ENCODE measurements around the gene RALGDS. TPM values are rescaled to one million over a fixed set of nuclear protein-coding genes. Genes with fewer than 3 reads are reported as not detected.

The RALGDS gene
- total RNA-seq, 1 donor from 2014 or later, result 449 TPM

- DNase-seq, result no peak
- Mint-ChIP-seq H3K36me3 (ENCODE audit: unreplicated experiment) (peaks cover 7% of the 10 kb centered on the region), H3K9me3 (ENCODE audit: unreplicated experiment) (peaks cover 5% of the 10 kb centered on the region), H3K27me3 (ENCODE audit: unreplicated experiment) (peaks cover 7% of the 10 kb centered on the region), H3K4me1 (ENCODE audit: low read depth, unreplicated experiment) (no peaks in the 10 kb centered on the region), H3K27ac (ENCODE audit: unreplicated experiment) (no peak overlapping the region), H3K4me3 (ENCODE audit: unreplicated experiment) (no peak overlapping the region)
- no peak for TF ChIP-seq CTCF (IDR thresholded peaks at IDR 0.05; ENCODE audit: partially characterized antibody, unreplicated experiment)
These were observed 69.6 kb downstream of the RALGDS start for GRCh38 chr9:133051281-133051900.

- H3K9me3 Mint-ChIP-seq (ENCODE audit: unreplicated experiment), result peaks cover 5% of the 10 kb centered on the region
- TF ChIP-seq CTCF (IDR thresholded peaks at IDR 0.05; ENCODE audit: partially characterized antibody, unreplicated experiment), result no peak
- no peak overlapping the region for H3K27ac Mint-ChIP-seq (ENCODE audit: unreplicated experiment)
- no peaks in the 10 kb centered on the region for H3K4me1 Mint-ChIP-seq (ENCODE audit: low read depth, unreplicated experiment)
- H3K36me3 Mint-ChIP-seq (ENCODE audit: unreplicated experiment), result peaks cover 7% of the 10 kb centered on the region
- H3K27me3 Mint-ChIP-seq (ENCODE audit: unreplicated experiment), result peaks cover 7% of the 10 kb centered on the region
- no peak for DNase-seq
- H3K4me3 Mint-ChIP-seq (ENCODE audit: unreplicated experiment), result no peak overlapping the region
These were observed 70.3 kb downstream of the RALGDS start for GRCh38 chr9:133050781-133051180.

- Mint-ChIP-seq H3K27ac (ENCODE audit: unreplicated experiment) (no peak overlapping the region), H3K9me3 (ENCODE audit: unreplicated experiment) (peaks cover 5% of the 10 kb centered on the region), H3K27me3 (ENCODE audit: unreplicated experiment) (peaks cover 5% of the 10 kb centered on the region), H3K4me3 (ENCODE audit: unreplicated experiment) (no peak overlapping the region), H3K4me1 (ENCODE audit: low read depth, unreplicated experiment) (no peaks in the 10 kb centered on the region), H3K36me3 (ENCODE audit: unreplicated experiment) (peaks cover 7% of the 10 kb centered on the region)
- no peak for TF ChIP-seq CTCF (IDR thresholded peaks at IDR 0.05; ENCODE audit: partially characterized antibody, unreplicated experiment)
- DNase-seq, result no peak
These were observed 70.9 kb downstream of the RALGDS start for GRCh38 chr9:133050142-133050541.

GRCh38 chr9:133049043-133049442 lies 72.0 kb downstream of the RALGDS start:
- no peak for TF ChIP-seq CTCF (IDR thresholded peaks at IDR 0.05; ENCODE audit: partially characterized antibody, unreplicated experiment)
- Mint-ChIP-seq H3K27ac (ENCODE audit: unreplicated experiment) (peak overlapping the region; percentile 11), H3K36me3 (ENCODE audit: unreplicated experiment) (peaks cover 10% of the 10 kb centered on the region), H3K4me1 (ENCODE audit: low read depth, unreplicated experiment) (no peaks in the 10 kb centered on the region), H3K27me3 (ENCODE audit: unreplicated experiment) (peaks cover 5% of the 10 kb centered on the region), H3K9me3 (ENCODE audit: unreplicated experiment) (peaks cover 5% of the 10 kb centered on the region), H3K4me3 (ENCODE audit: unreplicated experiment) (no peak overlapping the region)
- no peak for DNase-seq

GRCh38 chr9:133048595-133048994 lies 72.4 kb downstream of the RALGDS start:
- Mint-ChIP-seq H3K9me3 (ENCODE audit: unreplicated experiment) (peaks cover 2% of the 10 kb centered on the region), H3K27ac (ENCODE audit: unreplicated experiment) (no peak overlapping the region), H3K4me3 (ENCODE audit: unreplicated experiment) (no peak overlapping the region), H3K27me3 (ENCODE audit: unreplicated experiment) (peaks cover under 1% of the 10 kb centered on the region), H3K36me3 (ENCODE audit: unreplicated experiment) (peaks cover 5% of the 10 kb centered on the region), H3K4me1 (ENCODE audit: low read depth, unreplicated experiment) (no peaks in the 10 kb centered on the region)
- no peak for TF ChIP-seq CTCF (IDR thresholded peaks at IDR 0.05; ENCODE audit: partially characterized antibody, unreplicated experiment)
- DNase-seq, result peak; percentile 43

Small RNA genes lying within 50 kb of the gene (microRNA-seq; reads per million reads assigned to microRNA genes)
- gene MIR6877 (ENCODE audit: unreplicated experiment), result 47.4 reads per million, percentile 68 among the genes with 10 or more reads in this experiment

Other genes with a start within 250 kb of the RALGDS start
- gene AK8, start 243.0 kb downstream of the RALGDS start, total RNA-seq (ENCODE audit: unreplicated experiment), result 0.44 TPM
- 5.0 TPM for gene SPACA9, start 242.3 kb downstream of the RALGDS start, total RNA-seq (ENCODE audit: unreplicated experiment)
- 89.3 TPM for gene TSC1, start 176.6 kb downstream of the RALGDS start, total RNA-seq (ENCODE audit: unreplicated experiment)
- gene GFI1B, start 142.5 kb downstream of the RALGDS start, total RNA-seq (ENCODE audit: unreplicated experiment), result not detected
- gene GTF3C5, start 90.2 kb downstream of the RALGDS start, total RNA-seq (ENCODE audit: unreplicated experiment), result 95.2 TPM
- 3.8 TPM for gene CEL, start 59.3 kb downstream of the RALGDS start, total RNA-seq (ENCODE audit: unreplicated experiment)
- gene GBGT1, start 42.7 kb upstream of the RALGDS start, total RNA-seq (ENCODE audit: unreplicated experiment), result 1.3 TPM
- not detected for gene OBP2B, start 88.0 kb upstream of the RALGDS start, total RNA-seq (ENCODE audit: unreplicated experiment)
- gene ABO, start 154.0 kb upstream of the RALGDS start, total RNA-seq (ENCODE audit: unreplicated experiment), result not detected
- 15.0 TPM for gene SURF6, start 214.9 kb upstream of the RALGDS start, total RNA-seq (ENCODE audit: unreplicated experiment)
- 35.7 TPM for gene MED22, start 226.9 kb upstream of the RALGDS start, total RNA-seq (ENCODE audit: unreplicated experiment)
- 1,442 TPM for gene RPL7A, start 227.0 kb upstream of the RALGDS start, total RNA-seq (ENCODE audit: unreplicated experiment)
- gene SURF1, start 235.2 kb upstream of the RALGDS start, total RNA-seq (ENCODE audit: unreplicated experiment), result 56.1 TPM
- gene SURF2, start 235.3 kb upstream of the RALGDS start, total RNA-seq (ENCODE audit: unreplicated experiment), result 24.0 TPM